HG03342 (cell line): ENCODE results near the gene GCAT.
"Not testable (repeated sequence)": the region's sequence is repeated elsewhere in the genome, so short reads cannot be mapped to it uniquely, and the experiment has no call there.

Experiments
- ATAC-seq: cut with Tn5 transposase; IDR thresholded peaks from one replicate; pipeline ENCODE4 v1.9.1; 2021; ENCODE audit warnings: mild to moderate bottlenecking, moderate library complexity; ENCODE audit not compliant: unreplicated experiment

Gene GCAT

GRCh38 chr22:37781434-37782059, 26.2 kb upstream of the GCAT start:
- no peak for ATAC-seq

GRCh38 chr22:37782340-37783168, 25.2 kb upstream of the GCAT start:
- no peak for ATAC-seq

- no peak for ATAC-seq
Measured at GRCh38 chr22:37784829-37785495, 22.8 kb upstream of the GCAT start.

- ATAC-seq = no peak
Measured at GRCh38 chr22:37790234-37790633, 17.5 kb upstream of the GCAT start.

GRCh38 chr22:37792494-37792893, 15.2 kb upstream of the GCAT start:
- no peak for ATAC-seq

- ATAC-seq = no peak
Measured at GRCh38 chr22:37794376-37794775, 13.4 kb upstream of the GCAT start.

GRCh38 chr22:37796079-37796478, 11.7 kb upstream of the GCAT start:
- no peak for ATAC-seq

- not testable (repeated sequence) for ATAC-seq
Measured at GRCh38 chr22:37797259-37797658, 10.5 kb upstream of the GCAT start.

GRCh38 chr22:37797874-37798500, 9.7 kb upstream of the GCAT start:
- no peak for ATAC-seq

GRCh38 chr22:37799979-37800378, 7.8 kb upstream of the GCAT start:
- ATAC-seq = not testable (repeated sequence)

GRCh38 chr22:37801946-37802309, 5.8 kb upstream of the GCAT start:
- ATAC-seq = no peak

GRCh38 chr22:37802310-37803194, 5.2 kb upstream of the GCAT start:
- no peak for ATAC-seq

- no peak for ATAC-seq
Measured at GRCh38 chr22:37803195-37803638, 4.5 kb upstream of the GCAT start.

GRCh38 chr22:37803639-37804351, 3.9 kb upstream of the GCAT start:
- ATAC-seq = no peak

GRCh38 chr22:37804352-37804880, 3.3 kb upstream of the GCAT start:
- no peak for ATAC-seq

- no peak for ATAC-seq
Measured at GRCh38 chr22:37804881-37805809, 2.6 kb upstream of the GCAT start.

- no peak for ATAC-seq
Measured at GRCh38 chr22:37805810-37806277, 1.9 kb upstream of the GCAT start.
